Smooth muscle cell of the brain vasculature (primary cell): ENCODE results near the gene ARHGAP6.
"Not testable (repeated sequence)": the region's sequence is repeated elsewhere in the genome, so short reads cannot be mapped to it uniquely, and the experiment has no call there.

Experiments used
- DNase-seq: peaks from one replicate; pipeline ENCODE4 v3.0.0-alpha.2; 2012; ENCODE audit warnings: low read depth, low spot score

The ARHGAP6 gene

GRCh38 chrX:11648705-11649519 is 16.8 kb downstream of the ARHGAP6 start:
- DNase-seq: no peak

- DNase-seq: no peak
Observed at GRCh38 chrX:11647138-11647537, 18.6 kb downstream of the ARHGAP6 start.

DNA sequence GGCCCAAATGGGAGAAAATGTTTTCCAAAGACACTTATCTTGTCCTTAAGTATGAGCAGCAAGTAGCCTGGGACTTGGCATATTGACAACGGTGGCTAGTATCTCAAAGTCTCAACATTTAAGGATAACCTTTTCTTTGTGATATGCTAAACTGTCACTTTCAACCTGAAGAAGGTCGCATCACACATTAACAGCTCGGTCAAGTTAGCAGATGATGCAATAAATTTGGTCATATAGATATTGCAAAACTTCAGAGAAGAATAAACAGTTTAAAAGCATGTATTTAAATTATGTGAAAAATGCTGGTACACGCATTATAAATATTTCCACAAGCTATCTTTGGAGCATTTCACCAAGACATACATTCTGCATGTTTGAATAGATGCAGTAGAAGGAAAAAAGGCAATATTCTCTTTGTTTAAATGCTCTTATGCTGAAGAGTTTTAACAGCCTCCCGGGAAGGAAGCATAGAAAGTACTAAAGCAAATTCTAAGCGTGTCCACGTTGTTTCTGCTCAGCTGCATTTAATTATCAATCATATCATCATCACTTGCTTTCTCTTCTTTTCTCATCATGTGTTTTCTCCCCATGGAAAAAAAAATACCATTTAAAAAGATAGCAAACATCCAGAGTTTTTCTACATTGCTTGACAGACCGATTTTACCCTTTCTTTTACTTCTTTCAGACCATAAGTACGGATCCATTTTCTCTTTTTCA is 24.2 kb downstream of the ARHGAP6 start:
- DNase-seq: no peak

GRCh38 chrX:11640089-11640488 is 25.6 kb downstream of the ARHGAP6 start:
- DNase-seq: no peak

GRCh38 chrX:11632732-11633131 is 33.0 kb downstream of the ARHGAP6 start:
- no peak for DNase-seq

- DNase-seq: peak; percentile 12
Observed at GRCh38 chrX:11629593-11630211, 36.0 kb downstream of the ARHGAP6 start.

DNA sequence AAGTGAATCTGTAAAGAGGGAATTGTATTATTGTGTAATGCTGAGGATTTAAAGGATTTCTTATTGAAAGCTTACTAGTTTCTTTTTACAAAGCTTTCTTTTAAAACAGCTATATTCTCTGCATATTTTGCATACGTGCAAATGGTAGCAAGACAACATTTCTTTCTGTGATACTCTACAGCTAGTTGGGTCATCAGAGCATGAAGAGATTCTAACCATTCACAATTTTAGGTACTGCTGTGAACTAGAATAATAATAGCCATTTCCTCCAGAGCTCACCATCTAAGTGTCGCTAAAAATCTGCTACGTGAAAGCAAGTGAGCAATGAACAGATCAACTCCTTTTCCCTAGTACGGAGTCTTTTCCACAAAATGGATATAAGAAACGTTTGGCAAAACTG is 37.3 kb downstream of the ARHGAP6 start:
- no peak for DNase-seq

- no peak for DNase-seq
Observed at GRCh38 chrX:11626351-11626750, 39.4 kb downstream of the ARHGAP6 start.

GRCh38 chrX:11619441-11619840 is 46.3 kb downstream of the ARHGAP6 start:
- DNase-seq: no peak

GRCh38 chrX:11614253-11614652 is 51.5 kb downstream of the ARHGAP6 start:
- DNase-seq: not testable (repeated sequence)

- DNase-seq: no peak
Observed at GRCh38 chrX:11611965-11612364, 53.8 kb downstream of the ARHGAP6 start.

DNA sequence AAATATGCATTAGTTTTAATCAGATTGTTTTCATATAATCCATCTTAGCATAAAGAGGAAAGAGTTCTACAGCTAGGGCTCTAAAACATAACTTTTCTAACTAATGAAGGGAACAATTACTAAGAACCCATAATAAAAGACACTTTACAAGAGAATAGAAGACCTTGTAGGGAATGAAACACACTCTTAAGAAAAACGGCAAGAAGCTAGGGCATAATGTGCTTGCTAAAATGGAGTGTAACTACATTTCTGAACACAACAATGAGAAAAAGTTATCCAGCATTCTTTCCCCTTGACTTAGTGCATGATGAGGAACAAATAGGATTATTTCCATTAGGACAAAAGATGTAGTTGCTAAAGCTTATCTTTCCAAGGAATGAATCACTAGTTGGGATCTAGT is 54.6 kb downstream of the ARHGAP6 start:
- no peak for DNase-seq

GRCh38 chrX:11609109-11609508 is 56.6 kb downstream of the ARHGAP6 start:
- no peak for DNase-seq

GRCh38 chrX:11606408-11606807 is 59.3 kb downstream of the ARHGAP6 start:
- DNase-seq: no peak

DNA sequence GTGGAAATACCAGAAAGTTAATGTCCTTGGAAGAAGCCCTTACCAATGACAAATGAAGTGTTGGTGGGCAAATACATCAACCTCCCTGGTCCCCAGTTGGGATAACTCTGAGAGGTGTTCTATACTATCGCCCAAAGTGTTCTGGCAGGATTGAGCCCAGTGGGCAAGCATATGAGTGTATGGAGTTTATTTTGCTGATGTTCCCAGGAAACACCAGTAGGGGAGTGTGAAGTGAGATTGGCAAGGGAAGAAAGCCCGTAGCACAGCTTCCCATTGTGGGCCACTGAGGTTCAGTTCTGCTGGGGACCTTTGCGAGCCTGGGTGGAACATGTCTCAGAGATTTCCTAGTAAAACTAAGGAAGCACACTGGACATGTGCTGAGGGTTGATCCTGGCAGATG is 65.1 kb downstream of the ARHGAP6 start:
- no peak for DNase-seq

DNA sequence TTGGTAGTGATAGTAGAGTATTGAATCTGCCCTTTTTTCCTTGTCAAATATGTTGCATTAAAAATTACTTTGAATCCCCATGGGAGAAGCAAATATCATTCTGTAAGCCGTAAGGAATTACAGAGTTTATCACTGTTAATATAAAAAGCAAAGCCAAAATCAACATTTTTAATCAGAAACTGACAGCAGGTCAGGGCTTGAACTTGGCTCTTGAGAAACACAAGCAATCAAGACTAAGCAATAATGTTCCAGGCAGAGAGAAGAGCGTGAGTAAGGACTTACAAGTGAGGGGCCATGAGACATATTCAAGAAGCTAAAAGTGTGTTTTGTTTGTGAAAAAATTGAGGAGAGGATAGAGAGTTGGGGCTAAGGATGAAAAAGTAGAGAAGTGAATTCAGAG is 68.2 kb downstream of the ARHGAP6 start:
- no peak for DNase-seq

DNA sequence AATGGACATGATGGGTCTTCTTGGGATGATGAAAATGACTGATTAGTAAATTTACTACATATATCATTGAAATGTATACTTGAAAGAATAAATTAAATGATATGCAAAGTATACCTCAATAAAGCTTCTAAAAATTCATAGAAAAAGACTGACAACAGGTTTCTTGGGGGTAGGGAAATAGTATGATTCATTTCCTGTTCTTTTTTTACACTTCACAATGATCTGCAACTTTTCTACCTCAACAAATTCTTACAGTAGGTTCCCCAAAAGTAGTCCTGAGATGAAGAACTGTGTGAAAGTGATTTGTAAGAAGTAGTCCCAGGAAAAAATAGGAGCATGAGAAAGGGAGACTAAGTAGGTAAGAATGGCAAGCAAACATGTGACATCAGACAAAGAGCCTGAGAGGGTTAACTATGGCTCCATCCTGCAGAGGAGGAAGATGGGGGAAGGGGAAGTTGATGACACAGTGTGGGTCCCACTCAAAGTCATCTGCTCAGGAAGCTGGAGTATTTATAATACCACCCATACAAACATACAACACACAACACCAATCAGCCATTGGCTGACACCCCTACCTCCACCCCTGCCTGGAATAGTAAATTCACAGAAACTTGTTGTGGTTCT is 73.9 kb downstream of the ARHGAP6 start:
- no peak for DNase-seq

DNA sequence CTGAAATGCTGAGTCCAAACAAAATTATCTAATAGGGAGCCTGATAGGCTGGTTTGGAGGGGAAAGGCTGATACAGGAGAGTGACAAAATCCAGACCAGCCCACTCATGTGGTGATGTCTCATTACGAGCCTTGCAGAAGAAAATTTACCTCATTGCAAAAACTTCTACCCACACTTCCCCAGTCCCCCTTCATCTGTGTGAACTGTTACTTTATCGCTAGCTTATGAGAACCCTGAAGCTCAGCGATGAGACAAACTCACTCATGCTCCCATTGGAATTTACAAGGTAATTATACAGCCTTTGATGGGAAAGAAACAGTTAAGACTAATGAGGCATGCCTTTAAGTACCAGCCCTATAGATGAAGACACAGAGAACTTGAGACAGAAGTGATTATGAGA is 76.1 kb downstream of the ARHGAP6 start:
- no peak for DNase-seq

- no peak for DNase-seq
Observed at GRCh38 chrX:11588097-11588496, 77.6 kb downstream of the ARHGAP6 start.

DNA sequence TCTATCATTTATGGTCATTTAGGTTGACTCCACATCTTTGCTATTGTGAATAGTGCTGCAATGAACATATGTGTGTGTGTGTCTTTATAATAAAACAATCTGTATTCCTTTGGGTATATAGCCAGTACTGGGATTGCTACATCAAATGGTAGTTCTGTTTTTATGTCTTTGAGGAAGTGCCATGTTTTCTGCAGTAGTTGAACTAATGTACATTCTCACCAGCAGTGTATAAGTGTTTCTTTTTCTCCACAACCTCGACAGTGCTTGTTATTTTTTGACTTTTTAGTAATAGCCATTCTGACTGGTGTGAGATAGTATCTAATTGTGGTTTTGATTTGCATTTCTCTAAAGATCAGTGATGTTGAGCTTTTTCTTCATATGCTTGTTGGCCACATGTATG is 80.5 kb downstream of the ARHGAP6 start:
- no peak for DNase-seq

DNA sequence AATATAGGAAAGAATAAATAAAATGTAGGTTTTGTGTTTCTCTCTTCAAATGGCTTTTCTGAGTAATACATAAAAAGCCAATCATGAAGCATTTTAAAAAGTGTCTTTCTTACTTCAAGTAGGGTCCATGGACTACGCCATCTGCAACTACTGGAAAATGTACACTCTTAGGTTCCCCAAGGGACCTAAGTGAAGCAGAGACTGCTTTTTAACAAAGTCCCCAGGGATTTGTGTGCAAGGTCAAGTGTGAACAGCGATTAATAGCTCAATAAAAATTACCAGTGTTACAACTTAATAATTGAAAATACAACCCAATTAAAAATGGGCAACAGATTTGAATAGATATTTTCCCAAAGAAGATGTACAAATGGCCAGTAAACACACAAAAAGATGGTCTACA is 84.9 kb downstream of the ARHGAP6 start:
- DNase-seq: no peak
